Measurements from ENCODE around the gene NOG.

- TF ChIP-seq CTCF (IDR thresholded peaks at IDR 0.05 in 4 of 5, conservative IDR thresholded peaks at IDR 0.05 in 1 of 5) (no peak), POLR2A (IDR thresholded peaks at IDR 0.05) (no peak)
Measured at GRCh38 chr17:56595831-56596690, 2.6 kb downstream of the NOG start.
